Adrenal gland (tissue), 12 donors: ENCODE results near the gene LSM7. TPM values are rescaled to one million over a fixed set of nuclear protein-coding genes. Genes with fewer than 3 reads are reported as not detected.
"Not testable (repeated sequence)": the region's sequence is repeated elsewhere in the genome, so short reads cannot be mapped to it uniquely, and the experiment has no call there.

Experiments used
- DNase-seq, 7 donors: peaks; one replicate each; pipeline ENCODE4 v3.0.0-alpha.2; 2019 to 2020
- H3K27ac ChIP-seq, 5 donors: fragments of 200-600 bp; sonication (generic) in 4 of 5; 1 replicate in 3 of 5; 2 replicates in 2 of 5; pipeline versions ENCODE4 v1.5.1 to v1.8.0; 2016 to 2020; ENCODE audit warnings: mild to moderate bottlenecking in 1 of 5
- H3K27me3 ChIP-seq: fragments of 200-600 bp; 2 replicates; pipeline ENCODE4 v1.8.0; 2021
- H3K36me3 ChIP-seq, 2 donors: fragments of 200-600 bp; replicated peaks in 1 of 2; 1 replicate in 1 of 2; 2 replicates in 1 of 2; pipeline versions ENCODE4 v1.5.1 to v1.8.0; 2018 to 2022
- H3K4me1 ChIP-seq, 2 donors: fragments of 200-600 bp; replicated peaks in 1 of 2; 1 replicate in 1 of 2; 2 replicates in 1 of 2; pipeline versions ENCODE4 v1.5.1 to v1.8.0; 2018 to 2021
- H3K4me3 ChIP-seq, 4 donors: fragments of 200-600 bp; sonication (generic) in 3 of 4; one replicate each; pipeline ENCODE4 v1.5.1; 2016 to 2018
- H3K9me3 ChIP-seq, 3 donors: fragments of 200-600 bp; sonication (generic) in 1 of 3; replicated peaks in 1 of 3; 1 replicate in 2 of 3; 2 replicates in 1 of 3; pipeline versions ENCODE4 v1.5.1 to v1.8.0; 2016 to 2021
- CTCF ChIP-seq, 6 experiments: fragments of 450-650 bp in 4 of 6; fragments of 200-600 bp in 2 of 6; sonication (generic) in 1 of 6; IDR thresholded peaks; 1 replicate in 5 of 6; 2 replicates in 1 of 6; pipeline versions ENCODE4 v1.5.1 to v1.8.0; 2016 to 2021; ENCODE audit warnings: antibody characterized with exemption in 6 of 6, mild to moderate bottlenecking in 2 of 6, moderate library complexity in 1 of 6
- POLR2A ChIP-seq, 2 donors: fragments of 450-650 bp; IDR thresholded peaks; one replicate each; pipeline ENCODE4 v1.6.1; 2017; ENCODE audit warnings: antibody characterized with exemption in 2 of 2, mild to moderate bottlenecking in 2 of 2, moderate library complexity in 1 of 2
- WGBS, 4 donors: extraction: QIAGEN DNeasy Blood & Tissue Kit in 2 of 4; methylation state at CpG; one replicate each; pipeline versions ENCODE4 v1.1.5 to v1.1.7; 2013 to 2017; 5-methylcytosine and 5-hydroxymethylcytosine counted together
- intact Hi-C, 2 donors: fragments of 100-400 bp; cut with DNase I; formaldehyde crosslinking; loops; one replicate each; pipeline versions ENCODE4 v1.14.1 to v1.15.0; 2022 to 2023
- polyA plus RNA-seq, 3 donors: library from polyadenylated mRNA; stranded (reverse); fragments of 200-250 nt in 2 of 3; fragments of 350-450 nt in 1 of 3; fragmentation: Illumina TruSeq in 1 of 3; extraction: RNeasy Lipid Tissue Mini Kit (QIAGEN cat#74804) in 1 of 3; gene quantifications; one replicate each; pipeline ENCODE4 v1.2.3, GENCODE V29; 2013 to 2014
- total RNA-seq, 9 donors: library from RNA; depleted of rRNA in 4 of 9; stranded (reverse); fragments of >200 nt in 4 of 9; fragments of 120-200 nt in 1 of 9; fragmentation: NEBNext Ultra II Directional in 1 of 9; extraction: Animal tissue kit (Norgen Biotek cat#: 25700) in 1 of 9; gene quantifications; one replicate each; pipeline versions ENCODE4 v1.1.0 to v1.2.4, GENCODE V29; 2013 to 2023
- donor health status: healthy with polysubstance abuse.
- donor health status: Bipolar disorder and iron deficiency.
- donor health status: DM: yes; HTN: yes; CAD: no.
- donor health status: DM: no; HTN: no; CAD: no.
- donor health status: DM: no; HTN: no; CAD: no.
- donor health status: DM: yes; HTN: yes; CAD: no.

LSM7 gene
- total and polyA plus RNA-seq, 12 donors: 24.1 to 355 (median 78.1) TPM

GRCh38 chr19:2282062-2282861 is 46.1 kb downstream of the LSM7 start, which contains the start of gene PEAK3:
Gene PEAK3, minus strand, starts transcription at chr19:2282175. Its CDS starts 1,244 bp downstream, at chr19:2280931.
- peak within 1 kb of the TSS in 2 of 4 donors; percentile 19 to 28 for H3K4me3 ChIP-seq

GRCh38 chr19:2281265-2282061 is 46.9 kb downstream of the LSM7 start:
- H3K4me1 ChIP-seq, H3K36me3 ChIP-seq, H3K27me3 ChIP-seq, DNase-seq, H3K9me3 ChIP-seq: not testable (repeated sequence)
- WGBS, 4 donors: 21 to 27% (median 25%) methylated on average over 3 to 16 of the region's 16 CpGs
- intact Hi-C loops: loop anchor here in 1 of 2 donors (10.0 kb wide), 1 partner anchor 103 kb away; no protein-coding TSS in a partner anchor
- Histone ChIP-seq H3K27ac (peak overlapping the region in 2 of 5 donors; percentile 34 to 79), H3K4me3 (peak overlapping the region in 2 of 4 donors; percentile 19 to 28)

More at GRCh38 chr19:2282062-2282861, 46.1 kb downstream of the LSM7 start, which contains the start of gene PEAK3:
- TF ChIP-seq POLR2A (IDR thresholded peaks at IDR 0.05) (no peak), CTCF (IDR thresholded peaks at IDR 0.05) (no peak)
- peaks cover 4% of the 10 kb centered on the region for H3K27me3 ChIP-seq
- 13 to 19% (median 14%) methylated on average over 16 to 41 of the region's 41 CpGs for WGBS, 4 donors
- no peaks in the 10 kb centered on the region for H3K4me1 ChIP-seq
- intact Hi-C loops: loop anchor here in 1 of 2 donors (10.0 kb wide), 1 partner anchor 103 kb away; no protein-coding TSS in a partner anchor
- no peaks in the 10 kb centered on the region for H3K36me3 ChIP-seq
- H3K9me3 ChIP-seq: no peaks in the 10 kb centered on the region
- peak within 1 kb of the TSS in 2 of 5 donors; percentile 34 to 79 for H3K27ac ChIP-seq
- DNase-seq: peak; percentile 50 to 85 (median 65)

- Histone ChIP-seq H3K27ac (no peak overlapping the region), H3K36me3 (no peaks in the 10 kb centered on the region), H3K9me3 (no peaks in the 10 kb centered on the region), H3K4me3 (no peak overlapping the region), H3K4me1 (peaks cover 0 to 6% of the 10 kb centered on the region in 2 donors), H3K27me3 (peaks cover 4% of the 10 kb centered on the region)
- WGBS, 4 donors: 70 to 82% (median 71%) methylated on average over 12 to 26 of the region's 26 CpGs
- intact Hi-C loops: loop anchor here in 1 of 2 donors (10.0 kb wide), 1 partner anchor 104 kb away; no protein-coding TSS in a partner anchor
- TF ChIP-seq POLR2A (IDR thresholded peaks at IDR 0.05) (no peak), CTCF (IDR thresholded peaks at IDR 0.05) (no peak)
- DNase-seq: no peak
Measured at GRCh38 chr19:2280633-2281264, 47.6 kb downstream of the LSM7 start.

GRCh38 chr19:2278459-2279158 is 49.8 kb downstream of the LSM7 start:
- H3K27ac ChIP-seq: no peak overlapping the region
- 85 to 92% (median 89%) methylated on average over 11 to 33 of the region's 33 CpGs for WGBS, 4 donors
- peaks cover 0 to 1% of the 10 kb centered on the region in 2 donors for H3K36me3 ChIP-seq
- peaks cover 8 to 24% of the 10 kb centered on the region in 2 donors for H3K4me1 ChIP-seq
- no peak overlapping the region for H3K4me3 ChIP-seq
- peak in 1 of 7 donors; percentile 8 for DNase-seq
- no peaks in the 10 kb centered on the region for H3K27me3 ChIP-seq
- no peaks in the 10 kb centered on the region for H3K9me3 ChIP-seq
- intact Hi-C loops: loop anchor here in 1 of 2 donors (5.0 kb wide), 1 partner anchor 114 kb away; no protein-coding TSS in a partner anchor
- no peak for TF ChIP-seq CTCF (IDR thresholded peaks at IDR 0.05)
- no peak for TF ChIP-seq POLR2A (IDR thresholded peaks at IDR 0.05)
